K562 (cell line): ENCODE data around the gene KRT24. TPM values are rescaled to one million over a fixed set of nuclear protein-coding genes. Genes with fewer than 3 reads are reported as not detected.

Source experiments
- BHLHE40 ChIP-seq: IDR thresholded peaks from 2 replicates; pipeline ENCODE4 v1.6.1; 2011; ENCODE audit warnings: low read length, improper control_type of control experiment
- COPS2 ChIP-seq: fragments of 450-650 bp; conservative IDR thresholded peaks from 2 replicates; pipeline ENCODE4 v1.6.1; 2016; ENCODE audit warnings: mild to moderate bottlenecking, moderate library complexity
- E2F8 ChIP-seq: fragments of 450-650 bp; IDR thresholded peaks from 2 replicates; pipeline ENCODE4 v1.7.1; 2018; ENCODE audit warnings: mild to moderate bottlenecking, low read depth; ENCODE audit not compliant: partially characterized antibody
- HCFC1 ChIP-seq: IDR thresholded peaks from 2 replicates; pipeline ENCODE4 v1.6.1; 2012; ENCODE audit warnings: low read depth, low read length, improper control_type of control experiment
- MYNN ChIP-seq, 2 experiments: sonication (generic); formaldehyde crosslinking in 1 of 2; IDR thresholded peaks; 2 replicates each; pipeline versions ENCODE4 v1.5.0 to v1.6.1; 2016 to 2020; ENCODE audit warnings: antibody characterized with exemption in 1 of 2, missing genetic modification reagents in 1 of 2
- SFPQ ChIP-seq: fragments of 200-400 bp; formaldehyde crosslinking; IDR thresholded peaks from 2 replicates; pipeline ENCODE4 v1.6.1; 2017; ENCODE audit warnings: mild to moderate bottlenecking, low read depth, low read length, moderate library complexity
- SPI1 ChIP-seq: IDR thresholded peaks from 2 replicates; pipeline ENCODE4 v1.6.1; 2011; ENCODE audit warnings: low read depth, low read length, control low read depth, borderline replicate concordance
- SREBF2 ChIP-seq: sonication (generic); formaldehyde crosslinking; IDR thresholded peaks from 2 replicates; pipeline ENCODE4 v1.4.0; 2020; ENCODE audit warnings: mild to moderate bottlenecking, missing genetic modification reagents
- WHSC1 ChIP-seq: IDR thresholded peaks from one replicate; pipeline ENCODE4 v1.6.1; 2012; ENCODE audit warnings: low read length, control low read depth, inconsistent platforms
- ZNF212 ChIP-seq: fragments of 450-650 bp; formaldehyde crosslinking; IDR thresholded peaks from 2 replicates; pipeline ENCODE4 v1.4.0; 2020; ENCODE audit warnings: mild to moderate bottlenecking
- ZNF384 ChIP-seq: IDR thresholded peaks from 2 replicates; pipeline ENCODE4 v1.6.1; 2012; ENCODE audit warnings: low read depth, low read length, improper control_type of control experiment
- ZNF407 ChIP-seq: fragments of 450-650 bp; IDR thresholded peaks from 2 replicates; pipeline ENCODE4 v1.6.1; 2016; ENCODE audit warnings: low read depth
- ZNF431 ChIP-seq: sonication (generic); formaldehyde crosslinking; IDR thresholded peaks from 2 replicates; pipeline ENCODE4 v1.8.0; 2022; ENCODE audit warnings: mild to moderate bottlenecking, missing genetic modification reagents
- ZNF695 ChIP-seq: fragments of 450-650 bp; formaldehyde crosslinking; IDR thresholded peaks from 2 replicates; pipeline ENCODE4 v1.4.0; 2020; ENCODE audit warnings: mild to moderate bottlenecking, moderate library complexity
- polyA plus RNA-seq, 8 experiments: library from polyadenylated mRNA; depleted of rRNA in 4 of 8; stranded (reverse) in 5 of 8; unstranded in 3 of 8; fragments of >200 nt; fragmentation: Nextera tagmentation in 2 of 8; fragmentation: Illumina TruSeq in 1 of 8; extraction: Ambion mirVana in 2 of 8; extraction: Trizol in 1 of 8; gene quantifications; 2 replicates each; pipeline versions ENCODE4 v1.2.1 to v1.2.3, GENCODE V29; 2011 to 2014; ENCODE audit warnings: inconsistent platforms in 1 of 8, missing spikeins in 1 of 8
- total RNA-seq, 7 experiments: library from RNA; depleted of rRNA in 6 of 7; stranded (reverse); fragments of >200 nt in 6 of 7; fragmentation: Illumina TruSeq in 2 of 7; extraction: Trizol in 2 of 7; gene quantifications; 2 replicates each; pipeline versions ENCODE4 v1.2.1 to v1.2.3, GENCODE V29; 2011 to 2021; ENCODE audit warnings: low replicate concordance in 1 of 7

The KRT24 gene
- total and polyA plus RNA-seq, 9 of the 15 experiments (the other 6 are each of a cell fraction or from before 2014, with no cell fraction given), result not detected

DNA sequence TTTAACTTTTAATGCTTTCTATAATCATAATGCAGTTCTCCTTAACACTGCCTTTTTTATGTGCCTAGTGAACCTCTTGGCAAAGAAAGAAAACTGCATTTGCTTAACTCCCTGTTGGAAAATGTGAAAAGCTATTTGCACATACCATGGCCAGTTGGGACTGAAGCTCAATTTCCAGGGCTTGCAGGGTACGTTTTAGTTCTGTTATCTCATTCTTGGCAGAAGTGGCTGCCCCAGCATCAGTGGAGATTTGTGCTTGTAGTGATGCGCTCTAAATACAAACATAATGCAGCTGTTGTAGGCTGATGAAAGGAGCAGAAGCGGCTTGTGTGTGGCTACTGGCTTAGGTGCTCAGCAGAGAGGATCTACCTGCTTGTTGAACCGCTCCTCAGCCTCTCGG lies 3.7 kb downstream of the KRT24 start (continued):
- no peak for TF ChIP-seq ZNF407
- no peak for TF ChIP-seq COPS2
- TF ChIP-seq HCFC1, result no peak
- TF ChIP-seq ZNF384, result no peak
- TF ChIP-seq E2F8, result no peak
- no peak for TF ChIP-seq ZNF431 (CRISPR knock-in tag)
- no peak for TF ChIP-seq BHLHE40
- no peak for TF ChIP-seq ZNF212 (CRISPR knock-in tag)
- TF ChIP-seq SREBF2, result no peak
- no peak for TF ChIP-seq ZNF695 (CRISPR knock-in tag)
- TF ChIP-seq SPI1, result no peak
- TF ChIP-seq MYNN (IDR thresholded peaks at IDR 0.05), result no peak
- TF ChIP-seq MYNN (CRISPR knock-in tag; IDR thresholded peaks at IDR 0.05), result no peak
- TF ChIP-seq SFPQ, result no peak
- no peak for TF ChIP-seq WHSC1
